Measurements from ENCODE around the gene POMT1. TPM values are rescaled to one million over a fixed set of nuclear protein-coding genes. Genes with fewer than 3 reads are reported as not detected.

The POMT1 gene
- total RNA-seq, 1 experiment from 2014 or later: 19.7 TPM

DNA sequence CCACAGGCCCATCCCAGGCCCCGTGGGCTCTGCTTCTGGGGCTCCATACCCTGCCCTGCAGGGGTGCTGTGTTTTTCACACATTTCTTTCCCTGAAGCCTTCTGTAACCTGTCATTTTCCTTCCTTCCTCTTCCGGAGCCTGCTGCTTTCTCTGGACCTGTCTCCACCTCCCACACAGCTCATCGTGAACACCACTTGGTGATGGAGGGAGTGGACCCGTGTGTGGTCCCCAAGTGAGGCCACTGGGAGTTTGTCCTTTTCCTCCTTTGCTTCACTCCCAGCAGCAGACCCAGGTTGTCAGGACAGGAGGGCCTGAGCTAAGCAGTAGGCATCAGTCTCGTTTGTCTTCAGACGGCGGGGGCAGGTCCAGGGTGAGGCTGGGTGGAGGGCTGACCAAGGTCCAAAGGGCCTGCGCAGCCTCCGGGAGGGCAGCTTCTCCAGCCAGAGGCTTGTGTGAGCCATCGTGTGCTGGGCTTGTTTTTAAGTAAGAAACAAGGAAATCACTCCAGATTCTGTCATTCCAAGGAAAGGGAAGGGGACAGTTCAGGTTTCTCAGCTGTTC, 5.8 kb upstream of the POMT1 start:
- H3K27ac Mint-ChIP-seq (ENCODE audit: low read depth, unreplicated experiment): no peak overlapping the region
- CTCF ChIA-PET: interaction anchor here (0.5 to 0.7 kb wide), 3 partner anchors 40 to 229 kb away, joined by 3 to 4 read pairs (median 3); no protein-coding TSS in a partner anchor
- no peak for DNase-seq (ENCODE audit: unreplicated experiment)
- TF ChIP-seq, protein P1, sequence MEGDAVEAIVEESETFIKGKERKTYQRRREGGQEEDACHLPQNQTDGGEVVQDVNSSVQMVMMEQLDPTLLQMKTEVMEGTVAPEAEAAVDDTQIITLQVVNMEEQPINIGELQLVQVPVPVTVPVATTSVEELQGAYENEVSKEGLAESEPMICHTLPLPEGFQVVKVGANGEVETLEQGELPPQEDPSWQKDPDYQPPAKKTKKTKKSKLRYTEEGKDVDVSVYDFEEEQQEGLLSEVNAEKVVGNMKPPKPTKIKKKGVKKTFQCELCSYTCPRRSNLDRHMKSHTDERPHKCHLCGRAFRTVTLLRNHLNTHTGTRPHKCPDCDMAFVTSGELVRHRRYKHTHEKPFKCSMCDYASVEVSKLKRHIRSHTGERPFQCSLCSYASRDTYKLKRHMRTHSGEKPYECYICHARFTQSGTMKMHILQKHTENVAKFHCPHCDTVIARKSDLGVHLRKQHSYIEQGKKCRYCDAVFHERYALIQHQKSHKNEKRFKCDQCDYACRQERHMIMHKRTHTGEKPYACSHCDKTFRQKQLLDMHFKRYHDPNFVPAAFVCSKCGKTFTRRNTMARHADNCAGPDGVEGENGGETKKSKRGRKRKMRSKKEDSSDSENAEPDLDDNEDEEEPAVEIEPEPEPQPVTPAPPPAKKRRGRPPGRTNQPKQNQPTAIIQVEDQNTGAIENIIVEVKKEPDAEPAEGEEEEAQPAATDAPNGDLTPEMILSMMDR (IDR thresholded peaks at IDR 0.05; ENCODE audit: unreplicated experiment): no peak
- BruUV-seq (replicated peaks): no TSS peak
- no peaks in the 10 kb centered on the region for H3K9me3 Mint-ChIP-seq (ENCODE audit: unreplicated experiment)
- H3K27me3 Mint-ChIP-seq (ENCODE audit: insufficient read depth, unreplicated experiment): no peaks in the 10 kb centered on the region
- intact Hi-C loops (cut with micrococcal nuclease): no loop called here
- POLR2A ChIA-PET: interaction anchor here (0.8 kb wide), 1 partner anchor 876 kb away, joined by 3 read pairs; no protein-coding TSS in a partner anchor
- peaks cover 6% of the 10 kb centered on the region for H3K4me1 Mint-ChIP-seq (ENCODE audit: insufficient read depth, unreplicated experiment)
- H3K4me3 Mint-ChIP-seq (ENCODE audit: unreplicated experiment): no peak overlapping the region
- peaks cover 97% of the 10 kb centered on the region for H3K36me3 Mint-ChIP-seq (ENCODE audit: insufficient read depth, unreplicated experiment)

DNA sequence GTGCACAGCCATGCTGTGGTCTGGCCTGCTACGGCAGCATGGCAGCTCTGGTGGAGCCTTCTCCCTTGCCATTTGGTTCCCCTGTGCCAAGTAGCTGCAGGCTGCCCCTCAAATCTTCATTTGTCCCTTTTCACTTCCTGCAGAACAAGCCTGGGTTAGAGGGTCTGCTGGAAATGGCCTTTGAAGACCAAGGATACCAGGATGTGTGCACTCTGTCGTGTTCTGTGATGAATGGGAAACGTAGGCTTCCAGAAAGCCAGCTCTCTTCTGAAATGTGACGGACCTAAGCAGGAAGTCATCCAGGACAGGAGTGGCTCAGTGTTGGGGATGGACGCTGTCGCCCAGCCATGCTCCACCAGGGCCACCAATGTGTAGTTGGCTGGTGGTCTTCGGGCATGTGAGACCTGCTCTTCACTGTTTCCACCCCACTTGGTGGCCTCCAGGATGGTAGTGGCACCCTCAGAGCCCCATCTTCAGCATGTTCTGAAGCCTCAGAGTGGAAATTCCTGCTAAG, 3.4 kb upstream of the POMT1 start:
- H3K36me3 Mint-ChIP-seq (ENCODE audit: insufficient read depth, unreplicated experiment): peaks cover 83% of the 10 kb centered on the region
- BruUV-seq (replicated peaks): no TSS peak
- intact Hi-C loops (cut with micrococcal nuclease): no loop called here

DNA sequence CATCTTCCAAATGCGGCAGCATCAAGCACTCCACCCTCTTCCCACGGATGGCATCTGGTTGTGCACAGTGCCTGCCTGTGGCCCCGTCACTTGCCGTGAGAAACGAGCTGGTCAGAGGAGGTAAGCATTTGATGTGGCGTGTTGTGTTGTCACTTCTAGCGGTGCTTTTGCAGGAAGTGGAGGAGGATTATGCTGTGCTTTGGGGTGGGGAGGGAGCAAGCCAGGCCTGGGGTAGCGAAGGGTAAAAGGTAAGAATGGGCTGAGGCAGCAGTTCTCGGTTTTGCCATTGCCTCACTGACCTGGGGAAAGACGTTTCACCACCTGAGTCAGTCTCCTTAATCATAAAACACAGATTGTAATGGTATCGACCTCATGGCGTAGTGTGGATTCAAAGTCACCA, 2.3 kb upstream of the POMT1 start:
- TF ChIP-seq, protein P1 (IDR thresholded peaks at IDR 0.05; ENCODE audit: unreplicated experiment): no peak
- CTCF ChIA-PET: interaction anchor here (0.6 to 2.1 kb wide), 3 partner anchors 36 to 1172 kb away, joined by 3 to 8 read pairs (median 3); no protein-coding TSS in a partner anchor
- DNase-seq (ENCODE audit: unreplicated experiment): no peak
- intact Hi-C loops (cut with micrococcal nuclease): loop anchor here (10.0 kb wide), 1 partner anchor 244 kb away; the partner anchor contains the start of gene RAPGEF1
- H3K27ac Mint-ChIP-seq (ENCODE audit: low read depth, unreplicated experiment): no peak overlapping the region
- H3K36me3 Mint-ChIP-seq (ENCODE audit: insufficient read depth, unreplicated experiment): peaks cover 72% of the 10 kb centered on the region
- H3K27me3 Mint-ChIP-seq (ENCODE audit: insufficient read depth, unreplicated experiment): no peaks in the 10 kb centered on the region
- H3K4me1 Mint-ChIP-seq (ENCODE audit: insufficient read depth, unreplicated experiment): peaks cover 15% of the 10 kb centered on the region
- BruUV-seq (replicated peaks): no TSS peak
- POLR2A ChIA-PET: interaction anchor here (1.6 kb wide), 1 partner anchor 13 kb away, joined by 4 read pairs; no protein-coding TSS in a partner anchor
- no peak overlapping the region for H3K4me3 Mint-ChIP-seq (ENCODE audit: unreplicated experiment)
- H3K9me3 Mint-ChIP-seq (ENCODE audit: unreplicated experiment): no peaks in the 10 kb centered on the region

More for the DNA sequence above, 3.4 kb upstream of the POMT1 start:
- peaks cover 11% of the 10 kb centered on the region for H3K4me1 Mint-ChIP-seq (ENCODE audit: insufficient read depth, unreplicated experiment)
- H3K4me3 Mint-ChIP-seq (ENCODE audit: unreplicated experiment): no peak overlapping the region
- POLR2A ChIA-PET: interaction anchor here (0.5 kb wide), 1 partner anchor 1531 kb away, joined by 3 read pairs; no protein-coding TSS in a partner anchor
- H3K27me3 Mint-ChIP-seq (ENCODE audit: insufficient read depth, unreplicated experiment): no peaks in the 10 kb centered on the region
- TF ChIP-seq, protein P1 (IDR thresholded peaks at IDR 0.05; ENCODE audit: unreplicated experiment): no peak
- CTCF ChIA-PET: interaction anchor here (0.9 to 2.1 kb wide), 2 partner anchors 14 to 163 kb away, joined by 3 to 8 read pairs; no protein-coding TSS in a partner anchor
- H3K27ac Mint-ChIP-seq (ENCODE audit: low read depth, unreplicated experiment): no peak overlapping the region
- H3K9me3 Mint-ChIP-seq (ENCODE audit: unreplicated experiment): no peaks in the 10 kb centered on the region
- DNase-seq (ENCODE audit: unreplicated experiment): no peak

DNA sequence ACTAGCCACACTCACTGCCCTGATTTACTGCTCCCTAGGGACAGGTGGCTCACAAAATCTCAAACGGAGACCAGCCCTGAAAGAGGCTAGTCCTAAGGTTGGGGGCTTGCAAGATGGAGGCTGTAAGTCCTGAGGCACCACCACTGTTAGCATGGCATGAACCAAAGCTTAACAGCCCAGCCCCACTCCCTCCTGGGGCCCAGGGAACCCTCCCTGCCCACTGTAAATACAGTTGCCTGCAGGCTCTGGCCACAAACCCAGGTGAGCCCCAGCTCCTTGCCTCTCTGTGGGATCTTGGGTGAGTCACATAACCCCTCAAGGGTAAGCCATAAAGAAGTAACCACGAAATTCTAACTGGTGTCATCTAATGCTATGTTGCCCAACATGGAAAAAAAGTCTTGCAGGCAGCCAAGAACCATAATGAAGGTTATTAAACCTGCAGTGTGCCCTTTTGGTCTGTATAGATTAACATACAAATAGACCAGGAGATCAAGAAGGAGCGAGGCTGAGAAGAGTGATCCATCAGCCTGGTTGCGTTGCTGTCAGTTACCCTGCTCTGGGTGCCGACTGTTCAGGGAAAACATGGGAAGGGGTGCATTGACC, 1.7 kb upstream of the POMT1 start:
- peaks cover 66% of the 10 kb centered on the region for H3K36me3 Mint-ChIP-seq (ENCODE audit: insufficient read depth, unreplicated experiment)
- peaks cover 15% of the 10 kb centered on the region for H3K4me1 Mint-ChIP-seq (ENCODE audit: insufficient read depth, unreplicated experiment)
- peak overlapping the region; percentile 86 for H3K4me3 Mint-ChIP-seq (ENCODE audit: unreplicated experiment)
- no peaks in the 10 kb centered on the region for H3K27me3 Mint-ChIP-seq (ENCODE audit: insufficient read depth, unreplicated experiment)
- TF ChIP-seq, protein P1 (IDR thresholded peaks at IDR 0.05; ENCODE audit: unreplicated experiment): no peak
- DNase-seq (ENCODE audit: unreplicated experiment): peak; percentile 82
- no peaks in the 10 kb centered on the region for H3K9me3 Mint-ChIP-seq (ENCODE audit: unreplicated experiment)
- BruUV-seq (replicated peaks): no TSS peak
- H3K27ac Mint-ChIP-seq (ENCODE audit: low read depth, unreplicated experiment): no peak overlapping the region
- ChIA-PET CTCF (interaction anchor here (0.6 to 0.7 kb wide), 3 partner anchors 36 to 1171 kb away, joined by 3 read pairs; no protein-coding TSS in a partner anchor), POLR2A (interaction anchor here (0.7 to 1.6 kb wide), 2 partner anchors 14 to 107 kb away, joined by 3 to 4 read pairs; no protein-coding TSS in a partner anchor)
- intact Hi-C loops (cut with micrococcal nuclease): loop anchor here (10.0 kb wide), 1 partner anchor 244 kb away; the partner anchor contains the start of gene RAPGEF1

Measured in MCF 10A (cell line).